Natural killer cell treated with Interleukin-12 subunit alpha and Interleukin-12 subunit beta and Interleukin-15 and Interleukin-18, amount 100 ng/mL, for 72 hours (primary cell): ENCODE results near the gene CDK17. TPM values are rescaled to one million over a fixed set of nuclear protein-coding genes. Genes with fewer than 3 reads are reported as not detected.
"Not testable (repeated sequence)": the region's sequence is repeated elsewhere in the genome, so short reads cannot be mapped to it uniquely, and the experiment has no call there.

ENCODE experiments used
- ATAC-seq, 2 donors: fragments of 150-1000 bp; cut with Tn5 transposase in 1 of 2; sonication (Bioruptor Pico), chemical (Tn5 transposase) in 1 of 2; 2 replicates each; pipeline ENCODE4 v1.10.0; 2021
- DNase-seq: peaks from one replicate; pipeline ENCODE4 v3.0.0; 2022; ENCODE audit warnings: low spot score
- H3K27ac Mint-ChIP-seq, 2 donors: 1 replicate in 1 of 2; 2 replicates in 1 of 2; pipeline ENCODE4 v1.8.0; 2022; ENCODE audit warnings: mixed read lengths in 2 of 2, mild to moderate bottlenecking in 1 of 2, moderate library complexity in 1 of 2
- H3K27me3 Mint-ChIP-seq, 2 donors: 1 replicate in 1 of 2; 2 replicates in 1 of 2; pipeline ENCODE4 v1.8.0; 2022; ENCODE audit warnings: mixed read lengths in 2 of 2
- H3K36me3 Mint-ChIP-seq: one replicate; pipeline ENCODE4 v1.8.0; 2022; ENCODE audit warnings: mixed read lengths
- H3K4me1 Mint-ChIP-seq, 2 donors: 1 replicate in 1 of 2; 2 replicates in 1 of 2; pipeline ENCODE4 v1.8.0; 2022; ENCODE audit warnings: low read depth in 2 of 2, mixed read lengths in 2 of 2, mild to moderate bottlenecking in 1 of 2
- H3K4me3 Mint-ChIP-seq: one replicate; pipeline ENCODE4 v1.8.0; 2022; ENCODE audit warnings: mixed read lengths
- H3K9me3 Mint-ChIP-seq: 2 replicates; pipeline ENCODE4 v1.8.0; 2022; ENCODE audit warnings: mixed read lengths
- total RNA-seq, 2 donors: library from RNA; stranded (reverse); gene quantifications; one replicate each; pipeline ENCODE4 v1.2.3, GENCODE V29; 2022

Gene CDK17
- total RNA-seq, 2 donors from 2014 or later = 66.9 to 82.1 TPM

GRCh38 chr12:96407429-96408097, 7.3 kb upstream of the CDK17 start:
- not testable (repeated sequence) for H3K36me3 Mint-ChIP-seq, DNase-seq, H3K4me1 Mint-ChIP-seq, H3K4me3 Mint-ChIP-seq, H3K27me3 Mint-ChIP-seq, ATAC-seq, H3K9me3 Mint-ChIP-seq, H3K27ac Mint-ChIP-seq

- peaks cover 15 to 16% of the 10 kb centered on the region in 2 donors for H3K4me1 Mint-ChIP-seq
- H3K36me3 Mint-ChIP-seq = no peaks in the 10 kb centered on the region
- no peaks in the 10 kb centered on the region for H3K9me3 Mint-ChIP-seq
- no peak overlapping the region for H3K27ac Mint-ChIP-seq
- ATAC-seq = no peak
- no peak for DNase-seq
- H3K27me3 Mint-ChIP-seq = no peaks in the 10 kb centered on the region
- no peak overlapping the region for H3K4me3 Mint-ChIP-seq
Observed at GRCh38 chr12:96404696-96405095, 4.5 kb upstream of the CDK17 start.

- H3K36me3 Mint-ChIP-seq = no peaks in the 10 kb centered on the region
- no peak overlapping the region for H3K4me3 Mint-ChIP-seq
- H3K27ac Mint-ChIP-seq = no peak overlapping the region
- DNase-seq = no peak
- ATAC-seq = no peak
- H3K9me3 Mint-ChIP-seq = no peaks in the 10 kb centered on the region
- H3K27me3 Mint-ChIP-seq = no peaks in the 10 kb centered on the region
- H3K4me1 Mint-ChIP-seq = peaks cover 16% of the 10 kb centered on the region in 2 donors
Observed at GRCh38 chr12:96403870-96404269, 3.6 kb upstream of the CDK17 start.

GRCh38 chr12:96402522-96402921, 2.3 kb upstream of the CDK17 start:
- DNase-seq = not testable (repeated sequence)
- H3K27ac Mint-ChIP-seq = peak overlapping the region in 1 of 2 donors; percentile 95

GRCh38 chr12:96402061-96402460, 1.8 kb upstream of the CDK17 start:
- H3K36me3 Mint-ChIP-seq = peaks cover 5% of the 10 kb centered on the region
- H3K27me3 Mint-ChIP-seq = no peaks in the 10 kb centered on the region
- no peaks in the 10 kb centered on the region for H3K9me3 Mint-ChIP-seq
- peaks cover 18 to 31% of the 10 kb centered on the region in 2 donors for H3K4me1 Mint-ChIP-seq
- DNase-seq (no peak), ATAC-seq (no peak)
- H3K4me3 Mint-ChIP-seq = peak overlapping the region; percentile 98
- peak overlapping the region; percentile 92 to 95 for H3K27ac Mint-ChIP-seq

More at GRCh38 chr12:96402522-96402921, 2.3 kb upstream of the CDK17 start:
- peaks cover 15 to 26% of the 10 kb centered on the region in 2 donors for H3K4me1 Mint-ChIP-seq
- not testable (repeated sequence) for H3K36me3 Mint-ChIP-seq, ATAC-seq, H3K27me3 Mint-ChIP-seq, H3K4me3 Mint-ChIP-seq, H3K9me3 Mint-ChIP-seq

- ATAC-seq (peak in 1 of 2 donors; percentile 7), DNase-seq (no peak)
- Mint-ChIP-seq H3K27ac (peak overlapping the region; percentile 92 to 95), H3K27me3 (no peaks in the 10 kb centered on the region), H3K36me3 (peaks cover 5% of the 10 kb centered on the region), H3K4me1 (peaks cover 22 to 35% of the 10 kb centered on the region in 2 donors), H3K9me3 (no peaks in the 10 kb centered on the region), H3K4me3 (peak overlapping the region; percentile 98)
Observed at GRCh38 chr12:96401076-96401871, 1.0 kb upstream of the CDK17 start.

GRCh38 chr12:96400631-96401075, 414 bp upstream of the CDK17 start:
- Mint-ChIP-seq H3K36me3 (peaks cover 5% of the 10 kb centered on the region), H3K27ac (peak overlapping the region; percentile 92 to 95), H3K27me3 (no peaks in the 10 kb centered on the region), H3K4me1 (peaks cover 25 to 41% of the 10 kb centered on the region in 2 donors), H3K4me3 (peak overlapping the region; percentile 98), H3K9me3 (no peaks in the 10 kb centered on the region)
- ATAC-seq (peak in 1 of 2 donors; percentile 1), DNase-seq (no peak)

- Mint-ChIP-seq H3K27ac (peak overlapping the region; percentile 92 to 98), H3K9me3 (no peaks in the 10 kb centered on the region), H3K4me3 (peak overlapping the region; percentile 98), H3K4me1 (peaks cover 30 to 48% of the 10 kb centered on the region in 2 donors), H3K36me3 (peaks cover 5% of the 10 kb centered on the region), H3K27me3 (no peaks in the 10 kb centered on the region)
- peak; percentile 97 for DNase-seq
- peak; percentile 69 to 80 for ATAC-seq
Observed at GRCh38 chr12:96399120-96399918, 920 bp downstream of the CDK17 start.

- no peak for ATAC-seq
- Mint-ChIP-seq H3K9me3 (no peaks in the 10 kb centered on the region), H3K27ac (peak overlapping the region; percentile 92 to 98), H3K36me3 (peaks cover 5% of the 10 kb centered on the region), H3K27me3 (no peaks in the 10 kb centered on the region), H3K4me1 (peaks cover 30 to 48% of the 10 kb centered on the region in 2 donors), H3K4me3 (peak overlapping the region; percentile 98)
- DNase-seq = no peak
Observed at GRCh38 chr12:96398424-96399119, 1.7 kb downstream of the CDK17 start.

- peaks cover 30 to 48% of the 10 kb centered on the region in 2 donors for H3K4me1 Mint-ChIP-seq
- no peaks in the 10 kb centered on the region for H3K9me3 Mint-ChIP-seq
- peak overlapping the region; percentile 98 for H3K4me3 Mint-ChIP-seq
- H3K27ac Mint-ChIP-seq = peak overlapping the region; percentile 92 to 98
- ATAC-seq (no peak), DNase-seq (no peak)
- H3K36me3 Mint-ChIP-seq = peaks cover 5% of the 10 kb centered on the region
- H3K27me3 Mint-ChIP-seq = no peaks in the 10 kb centered on the region
Observed at GRCh38 chr12:96397756-96398423, 2.3 kb downstream of the CDK17 start.

- Mint-ChIP-seq H3K4me3 (peak overlapping the region; percentile 98), H3K27ac (peak overlapping the region; percentile 92 to 98), H3K27me3 (no peaks in the 10 kb centered on the region), H3K4me1 (peaks cover 36 to 56% of the 10 kb centered on the region in 2 donors), H3K36me3 (peaks cover 5% of the 10 kb centered on the region), H3K9me3 (no peaks in the 10 kb centered on the region)
- DNase-seq (no peak), ATAC-seq (no peak)
Observed at GRCh38 chr12:96396914-96397313, 3.3 kb downstream of the CDK17 start.

GRCh38 chr12:96396209-96396608, 4.0 kb downstream of the CDK17 start:
- peaks cover 36 to 55% of the 10 kb centered on the region in 2 donors for H3K4me1 Mint-ChIP-seq
- ATAC-seq = no peak
- peak overlapping the region; percentile 92 to 98 for H3K27ac Mint-ChIP-seq
- H3K27me3 Mint-ChIP-seq = no peaks in the 10 kb centered on the region
- DNase-seq = no peak
- H3K4me3 Mint-ChIP-seq = peak overlapping the region; percentile 98
- H3K36me3 Mint-ChIP-seq = peaks cover 5% of the 10 kb centered on the region
- H3K9me3 Mint-ChIP-seq = no peaks in the 10 kb centered on the region
